ENCODE data around the gene GNAS.

- TF ChIP-seq EZH2phosphoT487 (IDR thresholded peaks at IDR 0.05; ENCODE audit: low read depth) (no peak), CTCF (IDR thresholded peaks at IDR 0.05; ENCODE audit: low read depth, low read length) (no peak)
Measured at GRCh38 chr20:58810879-58811250, 41.7 kb upstream of the GNAS start.
